HL-60/S4 treated with phorbol 12-myristate 13-acetate at 8.2 ng/mL for 4 days and 3 days (cell line): ENCODE data around the gene SLC30A10.
"Not testable (repeated sequence)": the region's sequence is repeated elsewhere in the genome, so short reads cannot be mapped to it uniquely, and the experiment has no call there.

Experiments
- in situ Hi-C: fragments of 300-500 bp; cut with MboI; formaldehyde crosslinking; loops from 2 replicates; pipeline ENCODE4 v1.15.0; 2022; ENCODE audit warnings: low sequenced_read_pairs

Gene SLC30A10

DNA sequence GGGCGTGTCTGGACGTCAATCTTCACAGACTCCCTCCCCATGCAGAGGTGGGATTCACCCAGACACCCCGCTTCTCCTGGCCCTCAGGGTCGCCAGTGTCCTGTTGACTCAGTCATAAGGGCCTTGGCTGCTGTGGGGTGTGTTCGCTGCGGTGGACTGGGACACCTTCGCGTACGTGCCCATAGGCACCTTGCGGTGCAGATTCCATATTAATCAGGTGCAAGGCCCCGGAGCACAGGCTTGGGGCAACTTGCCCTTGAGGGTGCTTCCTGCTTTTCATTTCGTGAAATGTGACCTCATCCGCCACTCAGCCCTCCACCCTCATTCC, 398 bp upstream of the SLC30A10 start:
- in situ Hi-C loops = no loop called here

DNA sequence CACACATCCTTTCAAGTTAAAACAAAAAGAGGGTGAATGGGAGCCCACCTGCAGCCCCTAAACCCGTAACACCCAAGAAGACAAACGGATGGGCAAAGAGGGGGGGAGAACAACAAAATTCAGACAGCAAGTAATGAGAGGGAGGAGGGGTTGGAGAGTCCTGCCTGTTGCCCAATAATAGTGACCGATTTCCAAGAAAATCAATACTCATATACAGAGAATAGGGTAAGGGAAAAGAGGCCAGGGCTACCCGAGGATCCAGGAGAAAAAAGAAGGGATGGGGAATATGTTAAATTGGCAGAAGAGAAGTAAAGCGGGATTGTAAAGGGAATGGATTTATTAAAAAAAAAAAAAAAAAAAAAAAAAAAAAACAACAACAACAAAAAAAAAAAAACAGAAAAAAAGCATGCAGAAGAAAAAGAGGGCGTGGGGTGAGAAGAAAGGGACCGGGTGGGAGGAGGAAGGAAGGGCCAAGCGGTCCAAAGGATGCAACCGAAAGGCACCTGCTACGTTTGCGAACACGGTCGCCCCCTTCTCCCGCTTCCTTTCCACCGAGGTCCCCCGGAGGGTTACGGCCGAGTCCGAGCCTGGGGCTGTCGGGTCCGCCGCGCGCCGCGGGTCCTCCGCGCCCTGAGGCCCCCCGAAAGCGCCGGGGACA, 930 bp downstream of the SLC30A10 start:
- in situ Hi-C loops = no loop called here

- in situ Hi-C loops = no loop called here
Observed at GRCh38 chr1:219926363-219926998, 1.9 kb downstream of the SLC30A10 start.

GRCh38 chr1:219924342-219924741, 4.0 kb downstream of the SLC30A10 start:
- in situ Hi-C loops = no loop called here

- in situ Hi-C loops = no loop called here
Observed at GRCh38 chr1:219917851-219918466, 10.4 kb downstream of the SLC30A10 start.

GRCh38 chr1:219917281-219917680, 11.1 kb downstream of the SLC30A10 start:
- in situ Hi-C loops = no loop called here

DNA sequence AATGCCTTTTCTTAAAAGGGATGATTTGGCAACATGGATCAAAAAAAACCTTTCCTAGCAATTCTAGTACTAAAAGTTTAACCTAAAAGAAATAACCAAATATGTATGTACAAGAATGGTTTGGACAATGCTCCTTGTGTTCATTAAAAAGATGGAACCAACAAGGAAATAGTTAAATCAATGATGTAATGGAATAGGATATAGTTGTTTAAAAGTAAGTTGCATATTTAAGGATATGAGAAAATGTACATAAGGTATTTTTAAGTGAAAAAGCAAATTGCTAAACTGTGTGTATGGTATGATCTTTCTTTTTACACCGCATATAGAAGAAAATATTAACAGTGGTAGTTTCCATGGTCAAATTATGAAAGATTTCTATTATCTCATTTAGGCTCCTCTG, 12.1 kb downstream of the SLC30A10 start:
- in situ Hi-C loops = no loop called here

DNA sequence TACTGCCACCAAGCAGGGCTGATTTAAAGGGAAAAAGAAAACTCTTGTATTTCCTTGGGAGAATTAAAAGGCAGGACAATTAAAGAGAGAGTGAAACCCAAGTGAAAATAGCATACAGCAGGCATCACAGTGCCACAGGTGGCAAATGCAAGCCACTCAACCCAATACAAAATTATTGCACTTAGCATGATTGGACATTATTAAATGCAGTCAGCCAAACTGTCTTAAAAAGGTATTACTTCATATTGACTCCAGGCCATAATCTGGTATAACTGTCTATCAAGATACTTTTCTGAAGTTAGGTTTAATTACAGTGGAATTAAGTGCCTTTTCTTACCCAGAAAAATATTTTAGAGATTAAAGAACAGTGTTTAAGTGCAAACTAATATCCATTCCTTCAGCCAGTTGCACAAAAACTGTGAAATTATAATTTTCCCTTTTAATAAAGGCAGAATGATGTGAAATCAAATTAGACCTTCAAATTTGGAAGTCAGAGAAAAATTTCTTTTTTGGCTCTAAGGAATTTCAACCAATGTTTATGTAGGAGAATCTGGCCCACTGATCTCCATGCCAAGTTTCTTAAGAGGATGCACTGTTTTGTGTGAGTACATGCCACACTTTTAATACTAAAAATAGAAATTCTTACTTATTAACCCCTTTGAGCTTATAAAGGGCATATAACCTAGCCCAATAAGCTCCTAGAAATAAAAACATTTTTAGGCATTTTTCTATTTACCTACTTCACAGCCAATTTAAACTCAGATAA, 15.2 kb downstream of the SLC30A10 start:
- in situ Hi-C loops = no loop called here

DNA sequence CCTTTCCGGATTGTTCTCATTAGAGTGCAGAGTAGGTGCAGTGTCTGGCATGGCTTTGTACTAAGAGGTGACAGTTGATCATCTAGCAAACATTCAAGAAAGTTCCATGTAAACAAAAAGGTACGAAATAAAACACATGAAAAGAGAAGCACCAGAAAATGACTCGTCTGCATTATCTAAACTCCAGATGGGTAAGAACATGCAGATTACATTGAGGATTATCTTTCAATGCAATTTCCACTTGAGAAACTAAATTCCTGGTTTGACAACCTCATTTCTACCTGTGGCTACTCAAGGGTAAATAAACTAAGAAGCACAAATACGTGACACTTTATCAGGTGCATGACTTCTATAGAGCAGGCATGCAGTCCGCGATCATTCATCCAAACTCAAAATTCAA, 17.6 kb downstream of the SLC30A10 start:
- in situ Hi-C loops = no loop called here

DNA sequence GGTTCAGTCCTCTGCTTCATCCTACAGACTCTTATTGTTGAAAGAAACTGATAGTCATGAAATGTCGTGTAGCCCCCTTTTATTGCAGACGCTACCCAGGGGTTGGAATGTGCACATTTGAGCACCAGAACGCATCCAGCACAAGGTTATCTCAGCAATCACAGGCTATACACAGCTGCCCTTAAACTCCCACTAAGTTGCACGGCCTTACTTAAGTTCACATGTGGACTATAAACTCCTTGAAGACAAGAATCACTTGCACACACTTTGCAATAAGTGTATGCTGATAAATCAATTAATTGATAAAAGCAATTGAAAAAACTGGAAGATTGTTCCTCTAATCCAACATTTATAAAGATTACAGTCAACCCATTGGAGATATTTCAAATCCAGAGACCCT, 18.9 kb downstream of the SLC30A10 start:
- in situ Hi-C loops = no loop called here

- in situ Hi-C loops = no loop called here
Observed at GRCh38 chr1:219908170-219908569, 20.2 kb downstream of the SLC30A10 start.

DNA sequence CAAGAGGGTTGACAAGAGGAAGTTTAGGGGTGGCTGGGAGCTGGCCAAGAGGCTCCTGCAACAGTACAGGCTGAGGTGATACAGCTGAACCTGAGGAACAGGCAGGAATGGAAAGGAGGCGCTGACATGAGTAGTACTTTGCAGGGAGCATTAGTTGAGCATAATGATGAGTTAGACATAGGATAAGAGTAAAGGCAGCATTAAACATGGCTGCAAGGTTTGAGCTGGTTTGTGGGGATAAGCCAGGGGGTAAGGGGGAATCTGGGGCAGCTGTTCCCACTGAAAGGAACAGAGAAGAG, 20.6 kb downstream of the SLC30A10 start:
- in situ Hi-C loops = no loop called here

DNA sequence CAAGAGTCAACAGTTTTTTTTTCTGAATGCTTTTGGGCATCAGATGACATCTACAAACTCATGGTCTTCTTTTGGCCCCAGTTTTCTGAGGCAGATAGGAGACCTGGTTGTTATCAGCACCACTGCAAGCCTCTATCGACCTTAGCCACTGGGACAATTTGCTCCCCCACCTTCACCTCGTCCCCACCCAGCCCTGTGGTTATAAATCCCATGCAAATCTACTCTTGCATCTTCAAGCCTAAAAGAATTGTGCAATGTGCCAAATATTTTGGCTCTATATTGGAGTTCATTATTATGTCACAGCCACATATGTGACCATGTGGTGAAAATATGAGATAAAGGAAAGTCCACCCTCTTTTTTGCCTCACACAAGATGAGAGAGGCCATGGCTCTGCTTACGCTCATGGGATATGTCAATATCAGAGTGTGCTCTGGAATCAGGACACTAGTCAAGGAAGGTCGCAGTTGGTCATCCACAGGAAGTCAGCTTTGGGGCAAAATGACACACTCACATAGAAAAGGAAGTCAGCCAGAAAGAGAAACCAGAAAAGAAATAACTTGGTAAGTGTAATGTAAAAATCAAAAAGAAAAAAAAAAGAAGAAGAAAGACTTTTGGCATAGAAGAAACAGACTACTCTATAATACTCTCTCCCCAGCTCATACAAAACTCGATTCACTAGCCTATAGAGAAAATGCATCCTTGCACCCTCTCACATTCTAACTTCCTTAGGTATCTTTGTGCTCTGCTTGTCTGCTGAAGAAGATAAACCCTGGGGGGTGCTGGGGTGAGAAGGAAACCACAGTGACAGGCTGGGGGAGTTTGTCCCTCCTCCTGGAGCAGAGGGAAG, 21.2 kb downstream of the SLC30A10 start:
- in situ Hi-C loops = no loop called here

- in situ Hi-C loops = not testable (repeated sequence)
Observed at GRCh38 chr1:219906565-219906923, 21.8 kb downstream of the SLC30A10 start.

DNA sequence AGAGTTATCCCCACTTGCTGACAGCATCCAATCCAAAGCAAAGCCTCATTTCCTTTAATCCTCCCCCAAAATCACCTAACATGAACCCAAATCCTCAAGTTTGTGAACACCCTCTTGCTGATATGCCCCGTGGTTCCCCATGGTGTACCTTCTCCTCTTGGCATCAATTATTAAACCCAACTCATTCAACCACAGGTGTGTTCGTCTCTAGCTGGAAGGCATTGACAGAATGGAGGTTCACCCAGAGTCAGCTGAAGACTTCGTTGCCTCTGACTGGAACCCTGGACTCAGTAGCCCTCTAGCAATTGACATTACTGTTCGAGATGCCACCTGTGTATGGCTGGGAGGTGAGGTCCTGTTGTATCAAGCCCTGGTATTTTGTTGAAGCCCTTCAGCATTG, 22.8 kb downstream of the SLC30A10 start:
- in situ Hi-C loops = no loop called here

DNA sequence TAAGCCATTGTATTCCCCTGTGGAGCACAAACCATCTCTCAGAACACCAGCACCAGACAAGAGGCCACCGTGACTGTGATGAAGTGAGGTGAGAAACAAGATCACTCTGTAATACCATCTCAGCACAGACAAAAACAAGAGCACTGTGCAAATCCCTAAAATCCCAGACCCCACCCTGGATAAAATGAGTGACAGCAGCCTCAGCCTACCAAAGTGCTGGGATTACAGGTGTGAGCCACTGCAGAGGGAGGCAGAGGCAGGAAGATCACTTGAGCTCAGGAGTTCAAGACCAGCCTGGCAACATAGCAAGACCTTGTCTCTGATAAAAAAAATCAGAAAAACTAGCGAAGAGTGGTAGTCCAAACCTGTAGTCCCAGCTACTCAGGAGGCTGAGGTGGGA, 23.4 kb downstream of the SLC30A10 start:
- in situ Hi-C loops = no loop called here

GRCh38 chr1:219903353-219903871, 24.9 kb downstream of the SLC30A10 start:
- in situ Hi-C loops = no loop called here

- in situ Hi-C loops = no loop called here
Observed at GRCh38 chr1:219902951-219903350, 25.4 kb downstream of the SLC30A10 start.

- in situ Hi-C loops = no loop called here
Observed at GRCh38 chr1:219900882-219901281, 27.5 kb downstream of the SLC30A10 start.

DNA sequence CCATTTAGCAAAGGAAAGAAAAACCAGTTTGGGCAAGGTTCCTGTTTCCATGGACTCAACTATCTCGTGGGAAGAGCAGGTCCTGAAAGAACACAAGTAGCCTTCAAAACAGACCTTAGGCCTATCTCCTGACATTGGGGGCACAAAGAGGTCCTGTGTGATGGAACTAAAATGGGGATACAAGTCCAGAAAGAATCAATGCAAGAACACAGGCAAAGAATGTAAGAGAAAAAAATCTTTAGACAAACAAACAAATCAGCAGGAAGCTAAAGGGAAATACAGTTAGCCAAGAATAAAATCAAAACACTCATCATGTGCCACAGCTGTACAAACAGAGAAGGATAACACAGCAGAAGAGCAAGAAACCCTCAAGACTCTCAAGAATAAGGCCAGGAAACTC, 28.2 kb downstream of the SLC30A10 start:
- in situ Hi-C loops = no loop called here

- in situ Hi-C loops = no loop called here
Observed at GRCh38 chr1:219898375-219898774, 30.0 kb downstream of the SLC30A10 start.
